Fibroblast of mammary gland (primary cell): ENCODE measurements around the gene PAQR5.

Experiments used
- DNase-seq: peaks from one replicate; pipeline ENCODE4 v3.0.0-alpha.2; 2010; ENCODE audit warnings: low read depth
- H3K4me3 ChIP-seq: 2 replicates; pipeline ENCODE4 v1.5.1; 2011; ENCODE audit warnings: low read depth, mild to moderate bottlenecking, low read length, moderate library complexity; ENCODE audit not compliant: control insufficient read depth
- TF ChIP-seq, protein P1 (sequence below): conservative IDR thresholded peaks from 2 replicates; pipeline ENCODE4 v1.5.1; 2011; ENCODE audit warnings: low read depth, low read length, inconsistent platforms; ENCODE audit not compliant: control insufficient read depth, insufficient read depth

PAQR5 gene

GRCh38 chr15:69351333-69351732 lies 52.6 kb downstream of the PAQR5 start:
- TF ChIP-seq, protein P1, sequence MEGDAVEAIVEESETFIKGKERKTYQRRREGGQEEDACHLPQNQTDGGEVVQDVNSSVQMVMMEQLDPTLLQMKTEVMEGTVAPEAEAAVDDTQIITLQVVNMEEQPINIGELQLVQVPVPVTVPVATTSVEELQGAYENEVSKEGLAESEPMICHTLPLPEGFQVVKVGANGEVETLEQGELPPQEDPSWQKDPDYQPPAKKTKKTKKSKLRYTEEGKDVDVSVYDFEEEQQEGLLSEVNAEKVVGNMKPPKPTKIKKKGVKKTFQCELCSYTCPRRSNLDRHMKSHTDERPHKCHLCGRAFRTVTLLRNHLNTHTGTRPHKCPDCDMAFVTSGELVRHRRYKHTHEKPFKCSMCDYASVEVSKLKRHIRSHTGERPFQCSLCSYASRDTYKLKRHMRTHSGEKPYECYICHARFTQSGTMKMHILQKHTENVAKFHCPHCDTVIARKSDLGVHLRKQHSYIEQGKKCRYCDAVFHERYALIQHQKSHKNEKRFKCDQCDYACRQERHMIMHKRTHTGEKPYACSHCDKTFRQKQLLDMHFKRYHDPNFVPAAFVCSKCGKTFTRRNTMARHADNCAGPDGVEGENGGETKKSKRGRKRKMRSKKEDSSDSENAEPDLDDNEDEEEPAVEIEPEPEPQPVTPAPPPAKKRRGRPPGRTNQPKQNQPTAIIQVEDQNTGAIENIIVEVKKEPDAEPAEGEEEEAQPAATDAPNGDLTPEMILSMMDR = no peak
- H3K4me3 ChIP-seq = no peak overlapping the region
- no peak for DNase-seq

DNA sequence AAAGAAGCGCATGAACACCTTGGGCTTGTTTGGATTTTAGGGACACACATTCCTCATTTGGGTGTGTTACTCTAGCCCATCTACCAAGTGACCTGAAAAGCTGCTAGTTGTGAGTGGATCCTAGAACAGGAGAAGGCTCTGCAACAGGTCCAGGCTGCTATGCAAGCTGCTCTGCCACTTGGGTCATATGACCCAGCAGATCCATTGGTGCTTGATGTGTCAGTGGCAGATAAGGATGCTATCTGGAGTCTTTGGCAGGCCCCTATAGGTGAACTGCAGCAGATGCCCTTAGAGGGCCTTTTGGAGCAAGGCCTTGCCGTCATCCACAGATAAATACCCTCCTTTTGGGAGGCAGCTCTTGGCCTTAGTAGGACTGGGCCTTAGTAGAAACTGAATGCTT lies 53.2 kb downstream of the PAQR5 start:
- no peak overlapping the region for H3K4me3 ChIP-seq
- no peak for DNase-seq
- TF ChIP-seq, protein P1 = no peak

DNA sequence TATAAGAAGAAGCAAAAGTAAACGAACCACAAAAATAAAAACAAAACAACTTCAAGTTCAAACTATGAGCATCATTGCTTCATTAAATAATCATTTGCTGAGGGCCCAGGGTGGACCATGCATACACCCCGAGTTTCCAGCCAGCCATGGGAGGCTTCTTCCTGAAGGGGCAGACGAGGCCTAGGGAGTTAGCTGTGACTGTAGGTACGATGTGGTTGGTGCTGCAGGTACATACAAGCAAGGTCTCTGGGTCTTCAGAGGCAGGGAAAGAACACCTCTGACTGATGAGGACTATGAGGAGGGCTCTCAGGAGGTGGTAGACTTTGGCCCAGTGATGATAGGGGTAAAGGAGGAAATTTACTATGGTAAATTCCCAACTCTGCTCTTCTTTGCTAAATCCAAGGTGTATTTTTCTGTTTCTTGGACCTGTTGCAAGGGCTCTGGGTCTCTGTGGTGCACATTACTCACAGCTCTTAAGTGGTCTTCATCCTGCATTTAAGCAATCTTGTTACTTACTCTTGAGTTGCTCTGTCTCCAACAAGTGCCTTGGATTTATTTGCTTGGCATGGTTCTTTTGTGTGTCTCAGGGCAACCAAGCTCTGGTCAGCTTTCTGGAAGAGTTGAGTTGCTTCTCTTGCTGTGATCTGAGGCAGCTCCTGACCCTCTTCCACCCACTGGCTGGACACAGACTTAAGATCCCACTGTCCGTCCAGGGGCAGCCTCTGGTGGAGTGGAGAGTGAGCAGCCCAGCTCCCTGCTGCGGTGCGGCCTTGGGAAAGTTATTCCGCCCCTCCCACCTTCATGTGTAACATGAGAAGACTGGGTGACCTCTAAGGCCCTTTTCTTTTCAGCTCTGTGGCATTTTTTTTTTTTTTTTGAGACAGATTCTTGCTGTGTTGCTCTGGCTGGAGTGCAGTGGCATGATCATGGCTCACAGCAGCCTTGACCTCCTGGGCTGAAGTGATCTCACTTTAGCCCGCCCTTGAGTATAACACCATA lies 59.4 kb downstream of the PAQR5 start:
- no peak overlapping the region for H3K4me3 ChIP-seq
- TF ChIP-seq, protein P1 = no peak
- peak; percentile 41 for DNase-seq

- DNase-seq = no peak
- H3K4me3 ChIP-seq = no peak overlapping the region
- TF ChIP-seq, protein P1 = no peak
Measured at GRCh38 chr15:69358850-69359249, 60.1 kb downstream of the PAQR5 start.

DNA sequence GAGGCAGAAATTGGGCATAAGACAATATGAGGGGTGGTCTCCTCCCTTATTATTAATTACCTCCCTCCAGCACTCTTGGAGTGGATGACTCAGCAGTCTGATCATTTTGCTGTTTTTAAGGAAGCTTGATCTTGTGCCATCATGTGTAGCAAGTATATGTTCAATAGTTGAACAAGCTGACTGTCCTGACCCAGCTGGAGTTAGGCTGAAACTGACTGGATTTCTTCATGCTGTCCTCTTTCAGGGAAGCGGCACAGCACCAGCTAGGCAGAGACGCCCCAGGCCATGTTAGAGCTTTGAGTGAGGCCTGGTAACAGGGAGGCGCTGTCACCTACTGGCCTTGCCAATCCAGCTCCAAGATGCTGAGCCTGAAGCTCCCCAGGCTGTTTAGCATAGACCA lies 61.0 kb downstream of the PAQR5 start:
- no peak overlapping the region for H3K4me3 ChIP-seq
- TF ChIP-seq, protein P1 = no peak
- peak; percentile 63 for DNase-seq

- TF ChIP-seq, protein P1 = no peak
- H3K4me3 ChIP-seq = no peak overlapping the region
- DNase-seq = no peak
Measured at GRCh38 chr15:69360642-69361041, 61.9 kb downstream of the PAQR5 start.

DNA sequence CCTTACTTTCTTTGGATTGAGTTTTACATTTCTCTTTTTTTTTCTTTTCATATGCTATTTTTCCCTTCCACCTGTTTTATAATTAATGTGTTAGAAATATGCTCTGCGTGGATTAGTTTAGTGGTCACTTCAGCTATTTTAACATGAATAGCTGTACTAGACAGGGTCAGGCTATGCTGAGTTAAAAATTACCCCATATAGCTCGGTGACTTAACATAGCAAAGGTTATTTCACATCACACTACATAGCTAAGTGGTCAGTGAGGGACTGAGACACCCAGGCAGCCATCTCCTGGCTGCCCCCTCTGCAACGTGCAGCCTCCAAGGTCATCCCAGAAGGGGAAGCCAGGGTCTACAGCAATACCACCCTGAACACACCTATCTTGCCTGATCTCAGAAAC lies 68.5 kb downstream of the PAQR5 start:
- TF ChIP-seq, protein P1 = no peak
- DNase-seq = no peak
- no peak overlapping the region for H3K4me3 ChIP-seq
